Prostate gland (tissue), 2 donors: ENCODE measurements around the gene FA2H. TPM values are rescaled to one million over a fixed set of nuclear protein-coding genes. Genes with fewer than 3 reads are reported as not detected.
A peak's percentile ranks its signal among the peaks of the same experiment; 100 is the strongest.

Experiments
- DNase-seq: peaks from one replicate; pipeline ENCODE4 v3.0.0-alpha.2; 2019; ENCODE audit warnings: low spot score
- H3K27ac ChIP-seq, 2 donors: fragments of 200-600 bp; sonication (generic); 2 replicates each; pipeline ENCODE4 v1.5.1; 2017 to 2019
- H3K27me3 ChIP-seq: fragments of 200-600 bp; sonication (generic); replicated peaks from 2 replicates; pipeline ENCODE4 v1.5.1; 2019; ENCODE audit not compliant: insufficient read depth
- H3K36me3 ChIP-seq, 2 donors: fragments of 200-600 bp; sonication (generic); 1 replicate in 1 of 2; 2 replicates in 1 of 2; pipeline versions ENCODE4 v1.5.1 to v1.8.1; 2017 to 2019
- H3K4me1 ChIP-seq: fragments of 200-600 bp; sonication (generic); replicated peaks from 2 replicates; pipeline ENCODE4 v1.5.1; 2019
- H3K4me3 ChIP-seq, 2 donors: fragments of 200-600 bp; sonication (generic); 2 replicates each; pipeline ENCODE4 v1.5.1; 2017 to 2019
- H3K9me3 ChIP-seq: fragments of 200-600 bp; sonication (generic); 2 replicates; pipeline ENCODE4 v1.5.1; 2017
- POLR2A ChIP-seq: fragments of 450-650 bp; IDR thresholded peaks from one replicate; pipeline ENCODE4 v1.6.1; 2016; ENCODE audit warnings: antibody characterized with exemption, mild to moderate bottlenecking
- POLR2AphosphoS5 ChIP-seq: sonication (generic); formaldehyde crosslinking; IDR thresholded peaks from one replicate; pipeline ENCODE4 v1.6.1; 2017; ENCODE audit warnings: antibody characterized with exemption
- WGBS: methylation state at CpG from one replicate; pipeline ENCODE4 v1.1.5; 2018; 5-methylcytosine and 5-hydroxymethylcytosine counted together
- intact Hi-C: fragments of 100-400 bp; cut with DNase I; formaldehyde crosslinking; loops from one replicate; pipeline ENCODE4 v1.14.2; 2022
- total RNA-seq, 2 donors: library from RNA; depleted of rRNA; stranded (reverse); fragments of >200 nt; gene quantifications; one replicate each; pipeline ENCODE4 v1.1.0, GENCODE V29; 2016
- TF ChIP-seq, protein P1 (sequence below), 4 experiments: fragments of 200-600 bp in 2 of 4; fragments of 450-650 bp in 2 of 4; sonication (generic) in 2 of 4; IDR thresholded peaks; 1 replicate in 3 of 4; 2 replicates in 1 of 4; pipeline ENCODE4 v1.5.1; 2016 to 2019; ENCODE audit warnings: antibody characterized with exemption in 4 of 4, mild to moderate bottlenecking in 2 of 4, moderate library complexity in 2 of 4

FA2H gene
- total RNA-seq, 2 donors from 2014 or later: 3.0 to 4.5 TPM

DNA sequence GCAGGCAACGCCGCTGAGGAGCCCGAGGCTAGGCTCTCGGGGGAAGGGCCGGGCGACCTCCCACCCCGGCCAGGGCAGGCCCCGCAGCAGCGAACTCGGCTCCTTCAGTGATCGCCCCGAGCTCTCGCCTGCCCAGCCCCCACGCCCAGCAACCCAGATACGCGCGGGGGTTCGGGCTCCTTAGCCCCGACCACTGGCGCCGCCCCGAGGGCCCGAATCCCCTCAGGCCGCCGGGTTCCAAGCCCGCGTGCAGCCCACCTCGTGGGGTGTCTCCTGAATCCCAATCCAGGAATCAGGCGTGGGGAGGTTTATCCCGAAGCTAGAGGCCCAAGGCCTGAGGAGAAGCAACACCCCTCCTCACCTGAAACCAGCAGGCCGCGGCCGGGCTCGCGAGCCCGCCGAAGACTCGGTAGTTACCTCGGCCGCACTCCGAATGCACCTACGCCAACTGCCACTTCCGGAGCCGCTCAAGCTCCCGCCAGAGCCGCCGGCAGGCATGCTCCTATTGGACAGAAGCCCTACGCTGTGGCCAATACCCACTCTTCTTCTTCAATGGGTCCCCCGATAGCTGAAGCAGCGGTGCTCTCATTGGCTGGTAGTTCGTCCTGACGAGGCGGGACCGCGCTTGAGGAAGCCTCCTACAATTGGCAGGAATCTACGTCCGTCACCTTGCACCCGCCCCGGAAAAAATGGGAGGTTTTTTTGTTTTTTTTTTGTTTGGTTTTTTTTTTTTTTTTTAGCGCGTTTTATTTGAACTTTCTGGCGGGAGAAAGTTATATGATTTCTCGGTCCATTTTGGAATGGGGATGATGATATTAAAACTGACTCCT is 108.0 kb downstream of the FA2H start, which contains the start of gene RFWD3:
Gene RFWD3, minus strand, starts transcription at position 453 of the 830 bp plus-strand sequence. CDS start 5,428 bp downstream, outside the sequence.
- Histone ChIP-seq H3K4me1 (peaks cover 3% of the 10 kb centered on the region), H3K4me3 (peak within 1 kb of the TSS; percentile 76 to 90), H3K27me3 (no peaks in the 10 kb centered on the region), H3K9me3 (no peaks in the 10 kb centered on the region), H3K36me3 (no peaks in the 10 kb centered on the region), H3K27ac (peak within 1 kb of the TSS; percentile 34 to 58)
- intact Hi-C loops: no loop called here
- TF ChIP-seq, protein P1, sequence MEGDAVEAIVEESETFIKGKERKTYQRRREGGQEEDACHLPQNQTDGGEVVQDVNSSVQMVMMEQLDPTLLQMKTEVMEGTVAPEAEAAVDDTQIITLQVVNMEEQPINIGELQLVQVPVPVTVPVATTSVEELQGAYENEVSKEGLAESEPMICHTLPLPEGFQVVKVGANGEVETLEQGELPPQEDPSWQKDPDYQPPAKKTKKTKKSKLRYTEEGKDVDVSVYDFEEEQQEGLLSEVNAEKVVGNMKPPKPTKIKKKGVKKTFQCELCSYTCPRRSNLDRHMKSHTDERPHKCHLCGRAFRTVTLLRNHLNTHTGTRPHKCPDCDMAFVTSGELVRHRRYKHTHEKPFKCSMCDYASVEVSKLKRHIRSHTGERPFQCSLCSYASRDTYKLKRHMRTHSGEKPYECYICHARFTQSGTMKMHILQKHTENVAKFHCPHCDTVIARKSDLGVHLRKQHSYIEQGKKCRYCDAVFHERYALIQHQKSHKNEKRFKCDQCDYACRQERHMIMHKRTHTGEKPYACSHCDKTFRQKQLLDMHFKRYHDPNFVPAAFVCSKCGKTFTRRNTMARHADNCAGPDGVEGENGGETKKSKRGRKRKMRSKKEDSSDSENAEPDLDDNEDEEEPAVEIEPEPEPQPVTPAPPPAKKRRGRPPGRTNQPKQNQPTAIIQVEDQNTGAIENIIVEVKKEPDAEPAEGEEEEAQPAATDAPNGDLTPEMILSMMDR (IDR thresholded peaks at IDR 0.05): no peak
- TF ChIP-seq POLR2A: peak; percentile 30
- peak; percentile 96 for TF ChIP-seq POLR2AphosphoS5
- peak; percentile 99 for DNase-seq
- under 1% methylated on average over 59 of the region's 63 CpGs for WGBS

DNA sequence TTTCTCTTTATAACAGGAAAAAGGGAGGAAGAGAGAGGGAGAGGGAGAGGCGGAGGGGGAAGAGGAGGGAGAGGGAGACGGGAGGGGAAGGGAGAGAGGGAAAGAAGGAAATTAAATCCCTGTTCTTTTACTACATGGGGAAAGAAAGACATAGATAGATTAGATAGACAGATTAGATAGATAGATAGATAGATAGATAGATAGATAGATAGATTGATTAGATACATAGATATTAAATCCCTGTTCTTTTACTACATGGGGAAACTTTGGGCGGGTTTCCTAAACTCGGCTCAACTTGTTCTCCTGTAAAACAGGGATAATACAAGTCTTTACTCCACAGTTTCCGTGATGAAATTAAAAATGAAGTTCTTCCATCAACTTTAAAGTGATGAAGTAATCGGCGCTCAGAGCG is 108.6 kb downstream of the FA2H start:
- no peak for DNase-seq
- Histone ChIP-seq H3K4me3 (peak overlapping the region; percentile 76 to 90), H3K27me3 (no peaks in the 10 kb centered on the region), H3K27ac (peak overlapping the region in 1 of 2 donors; percentile 58), H3K36me3 (no peaks in the 10 kb centered on the region), H3K9me3 (no peaks in the 10 kb centered on the region), H3K4me1 (peaks cover 3% of the 10 kb centered on the region)
- intact Hi-C loops: no loop called here
- WGBS: 7% methylated on average over 8 of the region's 8 CpGs
- TF ChIP-seq, protein P1 (IDR thresholded peaks at IDR 0.05): no peak
- TF ChIP-seq POLR2AphosphoS5 (no peak), POLR2A (no peak)

Other genes starting within 250 kb of the FA2H start
- 100 to 1,000 TPM; 135 to 189 TPM for gene GLG1, start 167.7 kb downstream of the FA2H start, total RNA-seq
- 10 to 100 TPM; 15.7 to 36.9 TPM for gene RFWD3, start 107.9 kb downstream of the FA2H start, total RNA-seq
- gene MLKL, start 74.0 kb downstream of the FA2H start, total RNA-seq: 1 to 10 TPM; 7.0 to 8.6 TPM
- gene WDR59, start 210.3 kb upstream of the FA2H start, total RNA-seq: 10 to 100 TPM; 38.5 to 62.6 TPM
- 10 to 100 TPM; 15.6 to 64.2 TPM for gene ZNRF1, start 224.2 kb upstream of the FA2H start, total RNA-seq